SH-SY5Y (cell line): ENCODE measurements around the gene GADD45GIP1.

Experiments used
- GATA2 ChIP-seq: IDR thresholded peaks from 2 replicates; pipeline ENCODE4 v1.6.1; 2011; ENCODE audit warnings: mild to moderate bottlenecking, low read depth, low read length
- GATA3 ChIP-seq: IDR thresholded peaks from 2 replicates; pipeline ENCODE4 v1.6.1; 2011; ENCODE audit warnings: low read depth, mild to moderate bottlenecking, low read length, moderate library complexity

Gene GADD45GIP1

DNA sequence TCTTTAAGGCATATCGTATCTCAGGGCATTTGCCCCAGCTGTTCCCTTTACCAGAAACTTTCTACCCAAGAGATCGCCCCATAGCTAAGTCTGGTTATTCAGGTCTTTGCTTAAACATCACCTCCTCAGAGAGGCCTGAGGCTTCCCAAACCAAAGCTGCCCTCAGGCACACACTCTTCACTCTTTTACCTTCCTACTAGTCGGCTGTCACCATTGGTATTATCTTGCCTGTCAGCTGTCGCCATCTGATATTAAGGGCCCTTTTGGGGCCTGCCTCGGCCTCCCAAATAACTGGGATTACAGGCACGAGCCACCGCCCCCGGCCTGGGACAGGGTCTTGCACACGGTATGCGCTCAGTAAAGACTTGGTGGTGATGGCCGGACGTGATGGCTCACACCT, 1.0 kb downstream of the GADD45GIP1 start:
- no peak for TF ChIP-seq GATA3

DNA sequence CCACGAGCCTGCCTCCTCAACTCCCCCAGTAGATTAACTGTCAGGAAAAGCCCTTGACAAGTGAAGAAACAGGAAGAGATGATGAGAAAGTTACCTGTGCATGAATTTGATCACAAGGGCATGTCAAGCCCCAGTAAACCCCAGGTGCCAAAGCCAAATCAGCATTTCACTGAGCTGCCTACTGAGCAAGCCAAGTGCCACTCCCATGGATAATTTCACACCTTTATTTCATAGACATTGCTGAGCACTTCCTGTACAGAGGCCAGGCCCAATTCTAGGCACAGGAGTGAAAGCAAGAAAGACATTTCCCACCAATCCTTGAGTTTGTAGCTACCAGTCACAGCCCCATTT, 2.4 kb downstream of the GADD45GIP1 start:
- TF ChIP-seq GATA2 (no peak), GATA3 (no peak)

DNA sequence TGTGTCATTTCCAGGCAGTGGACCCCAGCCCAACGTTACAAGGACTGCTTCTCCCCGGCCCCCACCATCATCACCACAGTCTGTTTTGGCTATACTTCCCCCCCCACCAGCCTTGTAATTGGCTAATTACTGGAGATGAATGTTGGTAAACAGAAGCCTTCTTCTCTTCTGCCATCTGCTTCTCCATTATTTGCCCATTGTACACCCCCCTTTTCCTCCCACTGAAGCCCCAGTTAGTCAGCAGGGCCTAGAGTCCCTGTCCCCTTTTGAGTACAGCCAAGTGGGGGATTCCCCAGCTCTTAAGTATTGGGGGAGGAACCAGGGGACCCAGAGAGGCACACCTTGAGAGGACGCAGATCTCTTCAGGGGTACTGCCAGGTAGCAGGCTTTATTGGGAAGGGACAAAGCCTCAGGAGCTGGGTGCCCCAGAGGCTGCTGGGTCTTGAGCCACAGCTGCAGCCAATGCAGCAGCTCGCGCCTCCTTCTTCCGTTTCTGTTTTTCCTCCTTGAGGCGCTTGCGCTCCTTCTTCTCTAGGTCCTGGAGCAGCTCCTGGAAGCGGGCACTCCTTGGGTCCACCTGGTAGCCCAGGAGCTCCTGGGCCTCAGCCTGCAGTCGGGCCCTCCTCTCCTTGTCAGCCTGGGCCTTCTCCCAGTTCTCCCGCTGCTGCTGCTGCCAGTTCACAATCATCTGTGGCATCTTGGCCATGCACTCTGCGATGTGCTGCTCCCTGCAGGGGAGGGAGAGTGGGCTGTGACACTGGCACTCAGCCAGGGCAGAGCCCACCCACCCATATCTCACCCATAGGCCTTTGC, 3.0 kb downstream of the GADD45GIP1 start:
- TF ChIP-seq GATA2 (0 out of 2 replicates have a peak, but pooled peaks have one; percentile 31), GATA3 (no peak)

DNA sequence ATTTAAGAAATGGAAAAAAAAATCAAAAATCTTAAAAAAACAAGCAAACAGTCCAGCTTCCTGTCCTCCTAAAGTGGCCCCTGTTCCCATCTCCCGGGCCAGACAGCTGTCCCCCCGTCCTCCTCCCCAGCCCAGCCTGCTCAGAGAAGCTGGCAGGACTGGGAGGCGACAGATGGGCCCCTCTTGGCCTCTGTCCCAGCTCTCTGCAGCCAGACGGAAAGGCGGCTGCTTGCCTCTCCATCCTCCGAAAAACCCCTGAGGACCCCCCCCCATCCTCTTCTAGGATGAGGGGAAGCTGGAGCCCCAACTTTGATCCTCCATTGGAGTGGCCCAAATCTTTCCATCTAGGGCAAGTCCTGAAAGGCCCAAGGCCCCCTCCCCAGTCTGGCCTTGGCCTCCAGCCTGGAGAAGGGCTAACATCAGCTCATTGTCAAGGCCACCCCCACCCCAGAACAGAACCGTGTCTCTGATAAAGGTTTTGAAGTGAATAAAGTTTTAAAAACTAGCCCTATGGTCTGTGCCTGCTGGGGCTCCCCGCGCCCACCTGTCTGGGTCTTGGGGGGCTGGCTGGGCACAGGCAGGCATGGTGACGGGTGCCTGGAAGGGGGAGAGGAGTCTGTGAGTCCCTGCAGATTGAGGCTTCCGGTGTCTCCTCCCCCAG, 3.8 kb downstream of the GADD45GIP1 start:
- TF ChIP-seq GATA2 = peak; percentile 20; the same call in 1 of the 2 replicates
- TF ChIP-seq GATA3 = no peak

DNA sequence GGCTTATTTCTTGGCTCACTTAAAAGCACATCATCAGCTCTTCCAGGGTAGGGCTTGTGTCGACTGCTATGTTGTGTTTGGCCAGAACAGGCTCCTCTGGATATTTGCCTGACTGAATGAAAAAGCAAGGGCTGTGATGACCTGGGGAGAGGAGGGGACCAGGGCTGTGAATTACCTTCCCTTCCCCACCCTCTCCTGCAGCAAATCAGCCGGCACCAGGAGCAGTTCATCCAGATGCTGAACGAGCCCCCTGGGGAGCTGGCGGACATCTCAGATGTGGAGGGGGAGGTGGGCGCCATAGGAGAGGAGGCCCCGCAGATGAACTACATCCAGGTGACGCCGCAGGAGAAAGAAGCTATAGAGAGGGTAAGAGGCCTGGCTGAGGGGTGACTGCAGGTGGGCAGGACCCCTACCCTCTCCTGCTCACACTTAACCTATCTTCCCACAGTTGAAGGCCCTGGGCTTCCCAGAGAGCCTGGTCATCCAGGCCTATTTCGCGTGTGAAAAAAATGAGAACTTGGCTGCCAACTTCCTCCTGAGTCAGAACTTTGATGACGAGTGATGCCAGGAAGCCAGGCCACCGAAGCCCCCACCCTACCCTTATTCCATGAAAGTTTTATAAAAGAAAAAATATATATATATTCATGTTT, 4.4 kb downstream of the GADD45GIP1 start:
- TF ChIP-seq GATA2 = no peak
- no peak for TF ChIP-seq GATA3

DNA sequence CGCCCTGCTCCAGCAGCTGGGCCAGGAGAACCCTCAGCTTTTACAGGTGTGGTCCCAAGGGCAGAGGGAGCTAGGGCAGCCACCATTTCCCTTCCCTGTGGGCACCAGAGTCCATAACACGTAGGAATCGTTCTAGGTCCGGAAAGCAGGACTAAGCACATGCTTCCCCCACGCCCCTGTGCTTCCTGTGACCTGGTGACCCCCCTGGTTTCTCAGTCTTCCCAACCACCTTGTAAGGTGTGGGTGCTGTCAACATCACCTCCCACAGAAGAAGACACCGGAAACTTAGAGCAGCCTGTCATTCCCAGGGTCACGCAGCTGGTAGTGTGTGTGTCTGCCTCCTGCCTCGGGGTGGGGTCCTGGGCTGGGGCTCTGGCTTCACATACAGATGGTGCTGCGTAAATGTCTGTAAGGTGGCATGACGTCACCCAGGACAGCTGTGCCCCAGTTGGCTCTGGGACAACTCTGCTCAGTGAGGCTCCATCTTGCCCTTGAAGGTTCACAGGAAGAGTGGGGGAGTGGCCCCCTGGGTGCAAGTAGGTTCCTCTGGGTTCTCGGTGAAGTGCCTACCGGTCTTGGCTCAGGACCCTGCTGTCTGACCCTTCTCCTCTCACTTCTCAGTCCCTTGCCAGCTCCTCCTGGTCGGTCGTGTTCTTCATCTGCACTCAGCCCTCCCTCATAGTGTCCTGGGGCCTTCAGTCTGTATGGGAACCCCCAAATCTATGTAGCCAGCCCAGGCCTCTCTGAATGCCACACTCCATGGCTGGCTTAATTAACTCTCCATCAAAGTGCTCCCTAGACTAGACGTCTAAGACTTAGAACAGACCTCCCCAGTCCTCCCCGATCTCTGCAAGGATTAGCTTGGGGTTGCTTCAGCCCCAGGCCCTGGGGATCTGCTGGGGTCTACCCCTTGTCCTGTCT, 7.4 kb downstream of the GADD45GIP1 start:
- no peak for TF ChIP-seq GATA2
- no peak for TF ChIP-seq GATA3

DNA sequence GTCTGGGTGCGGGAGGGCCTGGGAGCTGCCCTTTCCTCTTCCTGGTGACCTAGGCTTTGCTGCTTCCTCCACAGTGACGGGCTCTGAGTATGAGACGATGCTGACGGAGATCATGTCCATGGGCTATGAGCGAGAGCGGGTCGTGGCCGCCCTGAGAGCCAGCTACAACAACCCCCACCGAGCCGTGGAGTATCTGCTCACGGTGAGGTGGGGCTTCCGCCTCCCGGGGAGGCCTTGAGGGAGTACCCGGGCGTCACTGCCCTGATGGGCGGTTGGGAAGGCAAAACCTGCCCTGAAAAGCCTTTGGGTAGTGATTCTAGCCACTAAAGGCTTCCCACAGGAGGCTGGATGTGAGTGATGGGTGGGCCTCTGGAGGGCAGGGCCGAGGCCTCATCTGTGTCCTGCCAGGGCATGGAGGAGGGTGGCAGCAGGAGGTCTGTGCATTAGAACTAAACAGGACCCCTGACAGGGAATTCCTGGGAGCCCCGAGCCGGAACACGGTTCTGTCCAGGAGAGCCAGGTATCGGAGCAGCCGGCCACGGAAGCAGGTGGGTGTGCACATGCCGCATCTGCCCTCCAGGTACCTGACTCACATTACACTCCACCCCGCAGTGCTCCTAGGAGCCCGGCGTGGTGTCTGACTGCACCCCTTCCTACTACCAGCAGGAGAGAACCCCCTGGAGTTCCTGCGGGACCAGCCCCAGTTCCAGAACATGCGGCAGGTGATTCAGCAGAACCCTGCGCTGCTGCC, 8.2 kb downstream of the GADD45GIP1 start:
- no peak for TF ChIP-seq GATA3
- no peak for TF ChIP-seq GATA2

DNA sequence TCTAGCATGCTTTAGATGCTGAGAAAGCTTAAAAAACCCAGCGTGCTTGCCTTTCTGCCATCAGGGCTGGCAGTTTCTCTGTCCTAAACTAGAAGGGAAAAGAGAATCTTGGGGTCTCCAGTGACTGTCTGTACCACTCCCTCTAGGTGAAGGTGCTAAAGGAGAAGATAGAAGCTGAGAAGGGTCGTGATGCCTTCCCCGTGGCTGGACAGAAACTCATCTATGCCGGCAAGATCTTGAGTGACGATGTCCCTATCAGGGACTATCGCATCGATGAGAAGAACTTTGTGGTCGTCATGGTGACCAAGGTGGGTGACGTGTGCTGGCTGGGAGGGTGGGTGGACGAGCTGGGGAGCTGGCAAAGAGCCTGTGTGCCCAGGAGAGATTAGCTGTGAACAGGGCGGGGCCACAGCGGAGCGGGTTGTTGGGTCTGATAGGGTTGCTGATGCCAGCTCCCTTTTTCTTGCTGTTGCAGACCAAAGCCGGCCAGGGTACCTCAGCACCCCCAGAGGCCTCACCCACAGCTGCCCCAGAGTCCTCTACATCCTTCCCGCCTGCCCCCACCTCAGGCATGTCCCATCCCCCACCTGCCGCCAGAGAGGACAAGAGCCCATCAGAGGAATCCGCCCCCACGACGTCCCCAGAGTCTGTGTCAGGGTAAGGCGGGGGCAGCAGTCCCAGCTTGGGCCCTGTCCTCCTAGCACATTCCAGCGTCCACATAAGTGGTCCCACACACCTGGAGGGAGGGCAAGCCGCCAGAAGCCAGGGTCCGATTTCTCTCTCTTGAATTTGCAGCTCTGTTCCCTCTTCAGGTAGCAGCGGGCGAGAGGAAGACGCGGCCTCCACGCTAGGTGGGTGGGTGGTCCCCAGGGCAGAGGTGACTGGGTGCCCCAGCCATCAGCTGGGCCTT, 9.1 kb downstream of the GADD45GIP1 start:
- TF ChIP-seq GATA2 (no peak), GATA3 (no peak)

DNA sequence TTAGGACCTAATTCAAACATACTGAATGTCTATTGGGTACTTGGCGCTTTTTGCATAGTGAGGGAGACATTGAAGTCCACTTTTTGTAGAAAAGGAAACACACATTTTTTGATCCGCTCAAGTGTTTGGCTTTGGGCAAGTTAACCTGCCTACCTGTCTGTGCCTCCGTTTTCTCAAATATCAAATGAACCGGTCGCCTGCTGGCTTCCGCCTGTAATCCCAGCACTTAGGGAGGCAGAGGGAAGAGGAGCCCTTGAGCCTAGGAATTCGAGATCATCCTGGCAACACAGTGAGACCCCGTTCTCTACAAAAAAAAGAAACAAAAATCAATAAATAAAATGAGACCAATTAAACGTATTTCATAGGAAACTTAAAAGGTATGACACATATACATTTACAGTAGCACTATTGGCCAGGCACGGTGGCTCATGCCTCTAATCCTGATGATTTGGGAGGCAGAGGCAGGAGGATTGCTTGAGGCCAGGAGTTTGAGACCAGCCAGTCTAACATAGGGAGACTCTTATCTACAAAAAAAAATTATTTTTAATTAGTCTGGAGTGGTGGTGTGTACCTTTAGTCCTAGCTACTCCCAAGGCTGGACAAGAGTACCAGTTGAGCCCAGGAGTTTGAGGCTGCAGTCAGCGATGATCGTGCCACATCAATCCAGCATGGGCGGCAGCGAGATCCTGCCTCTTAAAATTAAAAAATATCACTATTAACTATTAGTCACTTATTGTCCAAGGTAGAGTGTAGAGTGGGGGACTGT, 10.1 kb downstream of the GADD45GIP1 start:
- TF ChIP-seq GATA2 (no peak), GATA3 (no peak)

DNA sequence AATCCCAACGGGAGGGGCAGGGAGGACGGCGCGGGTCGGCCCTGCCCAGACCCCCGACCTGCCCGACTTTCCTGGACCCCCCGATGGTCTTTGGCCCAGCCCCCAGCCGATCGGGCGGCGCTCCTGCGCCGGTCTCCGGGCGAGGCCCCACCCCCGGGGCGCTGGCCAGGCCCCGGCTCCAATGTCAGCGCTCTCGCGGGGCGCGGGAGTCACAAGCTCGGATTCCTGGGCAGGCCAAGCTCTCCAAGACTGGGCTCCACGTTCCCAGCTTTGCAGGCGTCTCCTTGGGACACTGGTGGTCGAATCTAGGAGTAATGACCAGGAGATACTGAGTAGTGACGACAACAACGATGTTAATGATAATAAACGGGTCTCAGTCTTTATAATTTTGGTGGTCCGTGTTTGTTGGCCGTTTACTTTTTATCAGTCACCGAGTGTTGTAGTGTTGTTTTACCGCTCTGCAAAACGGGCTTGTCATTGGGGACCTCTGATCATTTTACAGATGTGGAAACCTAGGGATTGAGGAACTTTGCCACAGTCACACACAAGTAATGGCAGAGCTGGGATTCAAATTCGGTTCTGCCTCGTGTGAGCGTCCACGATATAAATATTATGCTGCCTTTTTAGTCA, 10.8 kb downstream of the GADD45GIP1 start:
- TF ChIP-seq GATA3 (no peak), GATA2 (no peak)

DNA sequence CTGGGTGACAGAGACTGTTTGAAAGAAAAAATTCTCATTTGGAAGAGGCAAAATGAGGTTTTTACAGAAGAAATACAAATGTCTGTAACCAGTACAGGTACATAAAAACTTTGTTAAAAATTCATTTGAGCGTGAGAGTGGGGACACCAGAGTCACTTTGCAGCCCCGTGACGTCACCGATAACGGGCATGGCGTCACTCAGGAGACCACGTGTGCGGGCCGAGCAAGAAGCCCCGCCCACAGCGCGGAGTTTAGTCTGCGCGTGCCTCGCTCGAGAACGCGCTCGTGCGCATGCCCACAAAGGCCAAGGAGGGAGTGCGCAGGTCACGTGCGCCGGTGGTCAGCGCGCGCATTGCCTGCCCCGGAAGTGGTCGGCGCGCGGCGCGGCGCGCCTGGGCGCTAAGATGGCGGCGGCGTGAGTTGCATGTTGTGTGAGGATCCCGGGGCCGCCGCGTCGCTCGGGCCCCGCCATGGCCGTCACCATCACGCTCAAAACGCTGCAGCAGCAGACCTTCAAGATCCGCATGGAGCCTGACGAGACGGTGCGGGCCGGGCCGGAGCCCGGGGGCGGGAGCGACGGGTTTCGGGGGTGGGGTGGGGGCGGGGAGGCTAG, 11.4 kb downstream of the GADD45GIP1 start, which contains the start of gene RAD23A:
TSS of gene RAD23A (plus strand) at position 384 of the 613 bp plus-strand sequence. CDS start at position 471, 87 bp downstream.
- TF ChIP-seq GATA3 = no peak
- peak; percentile 55; the same call in 1 of the 2 replicates for TF ChIP-seq GATA2
